Measurements from ENCODE around the gene TIAM1.

- TF ChIP-seq CTCF (IDR thresholded peaks at IDR 0.05; ENCODE audit: borderline replicate concordance, extremely low read depth, low read length, poor library complexity, severe bottlenecking), result no peak
- TF ChIP-seq EZH2 (IDR thresholded peaks at IDR 0.05; ENCODE audit: borderline replicate concordance, low read depth, low read length, severe bottlenecking), result no peak
Observed at GRCh38 chr21:31340514-31340913, 3.5 kb downstream of the TIAM1 start.

Measured in DND-41 (cell line).